Measurements from ENCODE around the gene ARID1B. TPM values are rescaled to one million over a fixed set of nuclear protein-coding genes. Genes with fewer than 3 reads are reported as not detected.

The ARID1B gene
- total and polyA plus RNA-seq, 10 of the 15 experiments (the other 5 are each of a cell fraction or from before 2014, with no cell fraction given) = 24.7 to 133 (median 54.6) TPM

DNA sequence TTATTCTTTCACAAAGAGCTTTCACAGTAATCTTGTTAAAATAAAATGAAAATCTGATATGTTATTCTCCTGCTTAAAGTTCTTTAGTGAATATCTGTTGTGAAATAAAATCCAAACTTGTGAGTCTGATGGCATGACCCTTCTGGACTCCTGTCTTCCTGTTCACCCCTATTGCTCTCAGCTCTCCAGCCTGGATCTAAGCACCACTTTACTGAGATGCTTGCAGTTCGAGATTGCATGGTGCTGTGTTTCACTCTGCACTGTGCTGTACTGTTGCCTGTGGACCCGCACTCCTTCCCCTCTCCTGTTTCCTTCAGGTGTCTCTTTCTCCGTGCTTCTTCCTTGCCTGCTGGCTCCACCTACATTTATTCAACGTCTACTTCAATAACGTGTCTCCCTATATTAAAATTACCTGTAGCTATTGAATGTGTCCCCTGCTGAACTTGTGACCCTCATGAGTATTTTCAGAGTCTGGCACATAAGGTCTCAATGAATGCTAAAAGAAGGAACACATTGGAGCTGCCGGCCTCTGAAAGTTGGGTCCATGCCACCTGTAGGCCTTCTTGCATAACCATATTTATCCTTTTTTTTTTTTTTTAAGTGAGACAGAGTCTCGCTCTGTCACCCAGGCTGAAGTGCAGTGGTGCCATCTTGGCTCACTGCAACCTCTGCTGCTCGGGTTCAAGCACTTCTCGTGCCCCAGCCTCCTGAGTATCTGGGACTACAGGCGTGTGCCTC, 100.1 kb downstream of the ARID1B start:
- H2AFZ ChIP-seq (ENCODE audit: control insufficient read depth, low read depth, low read length) = no peak overlapping the region
- ChIA-PET CTCF (interaction anchor here (0.6 to 1.0 kb wide), 5 partner anchors 10 to 188 kb away, joined by 3 to 5 read pairs (median 3); no protein-coding TSS in a partner anchor), SMC1A (ENCODE audit: uncharacterized antibody, unreplicated experiment) (interaction anchor here (1.6 to 1.8 kb wide), 2 partner anchors 25 to 29 kb away, joined by 4 read pairs; no protein-coding TSS in a partner anchor), POLR2A (no interaction called here), RAD21 (ENCODE audit: unreplicated experiment) (interaction anchor here (1.3 kb wide), 1 partner anchor 55 kb away, joined by 4 read pairs; no protein-coding TSS in a partner anchor)
- H3K4me2 ChIP-seq (ENCODE audit: control insufficient read depth, insufficient read depth) = no peak overlapping the region
- intact Hi-C loops (cut with micrococcal nuclease; ENCODE audit: unreplicated experiment) (loop anchor here (10.0 kb wide), 1 partner anchor 312 kb away; no protein-coding TSS in a partner anchor), in situ Hi-C loops (cut with MboI) (no loop called here)
- ATAC-seq = no peak
- no peaks in the 10 kb centered on the region for H3K9me3 ChIP-seq (replicated peaks; ENCODE audit: control insufficient read depth, insufficient read depth, low read length)
- 98% methylated on average over 10 of the region's 10 CpGs for WGBS (ENCODE audit: insufficient coverage, insufficient replicate concordance, low lambda C conversion rate, missing lambda C conversion rate)
- H3K27ac ChIP-seq (ENCODE audit: control insufficient read depth, insufficient read depth) = no peak overlapping the region
- no peak for DNase-seq (ENCODE audit: low read depth, low spot score)
- no peak for FAIRE-seq
- H3K9ac ChIP-seq (ENCODE audit: control insufficient read depth, insufficient read depth, low read length) = no peak overlapping the region
- no peak overlapping the region for H3K4me3 ChIP-seq
- no TSS peak for BruUV-seq (replicated peaks)
- H3K27me3 ChIP-seq (replicated peaks in 1 of 2; ENCODE audit: control insufficient read depth in 2 of 2, insufficient read depth in 2 of 2, low read length in 1 of 2) = no peaks in the 10 kb centered on the region
- peaks cover 4 to 5% of the 10 kb centered on the region in 2 experiments for H3K36me3 ChIP-seq (ENCODE audit: control insufficient read depth in 2 of 2, insufficient read depth in 2 of 2, low read length in 1 of 2)
- peaks cover 20% of the 10 kb centered on the region for H4K20me1 ChIP-seq (ENCODE audit: control insufficient read depth, insufficient read depth)
- peaks cover 91% of the 10 kb centered on the region for H3K79me2 ChIP-seq (ENCODE audit: control insufficient read depth, insufficient read depth, low read length)
- TF ChIP-seq, protein P1, sequence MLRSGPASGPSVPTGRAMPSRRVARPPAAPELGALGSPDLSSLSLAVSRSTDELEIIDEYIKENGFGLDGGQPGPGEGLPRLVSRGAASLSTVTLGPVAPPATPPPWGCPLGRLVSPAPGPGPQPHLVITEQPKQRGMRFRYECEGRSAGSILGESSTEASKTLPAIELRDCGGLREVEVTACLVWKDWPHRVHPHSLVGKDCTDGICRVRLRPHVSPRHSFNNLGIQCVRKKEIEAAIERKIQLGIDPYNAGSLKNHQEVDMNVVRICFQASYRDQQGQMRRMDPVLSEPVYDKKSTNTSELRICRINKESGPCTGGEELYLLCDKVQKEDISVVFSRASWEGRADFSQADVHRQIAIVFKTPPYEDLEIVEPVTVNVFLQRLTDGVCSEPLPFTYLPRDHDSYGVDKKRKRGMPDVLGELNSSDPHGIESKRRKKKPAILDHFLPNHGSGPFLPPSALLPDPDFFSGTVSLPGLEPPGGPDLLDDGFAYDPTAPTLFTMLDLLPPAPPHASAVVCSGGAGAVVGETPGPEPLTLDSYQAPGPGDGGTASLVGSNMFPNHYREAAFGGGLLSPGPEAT (IDR thresholded peaks at IDR 0.05; ENCODE audit: low read depth) = no peak
- TF ChIP-seq, protein P2, sequence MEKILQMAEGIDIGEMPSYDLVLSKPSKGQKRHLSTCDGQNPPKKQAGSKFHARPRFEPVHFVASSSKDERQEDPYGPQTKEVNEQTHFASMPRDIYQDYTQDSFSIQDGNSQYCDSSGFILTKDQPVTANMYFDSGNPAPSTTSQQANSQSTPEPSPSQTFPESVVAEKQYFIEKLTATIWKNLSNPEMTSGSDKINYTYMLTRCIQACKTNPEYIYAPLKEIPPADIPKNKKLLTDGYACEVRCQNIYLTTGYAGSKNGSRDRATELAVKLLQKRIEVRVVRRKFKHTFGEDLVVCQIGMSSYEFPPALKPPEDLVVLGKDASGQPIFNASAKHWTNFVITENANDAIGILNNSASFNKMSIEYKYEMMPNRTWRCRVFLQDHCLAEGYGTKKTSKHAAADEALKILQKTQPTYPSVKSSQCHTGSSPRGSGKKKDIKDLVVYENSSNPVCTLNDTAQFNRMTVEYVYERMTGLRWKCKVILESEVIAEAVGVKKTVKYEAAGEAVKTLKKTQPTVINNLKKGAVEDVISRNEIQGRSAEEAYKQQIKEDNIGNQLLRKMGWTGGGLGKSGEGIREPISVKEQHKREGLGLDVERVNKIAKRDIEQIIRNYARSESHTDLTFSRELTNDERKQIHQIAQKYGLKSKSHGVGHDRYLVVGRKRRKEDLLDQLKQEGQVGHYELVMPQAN (conservative IDR thresholded peaks at IDR 0.05) = no peak
- no peak for TF ChIP-seq IRF4 (IDR thresholded peaks at IDR 0.05; ENCODE audit: low read depth, low read length)
- TF ChIP-seq SMC3 (IDR thresholded peaks at IDR 0.05; ENCODE audit: borderline replicate concordance, low read length) = no peak
- no peak for TF ChIP-seq ZZZ3 (IDR thresholded peaks at IDR 0.05; ENCODE audit: control insufficient read depth, insufficient read length, low read depth)
- TF ChIP-seq, protein P3, sequence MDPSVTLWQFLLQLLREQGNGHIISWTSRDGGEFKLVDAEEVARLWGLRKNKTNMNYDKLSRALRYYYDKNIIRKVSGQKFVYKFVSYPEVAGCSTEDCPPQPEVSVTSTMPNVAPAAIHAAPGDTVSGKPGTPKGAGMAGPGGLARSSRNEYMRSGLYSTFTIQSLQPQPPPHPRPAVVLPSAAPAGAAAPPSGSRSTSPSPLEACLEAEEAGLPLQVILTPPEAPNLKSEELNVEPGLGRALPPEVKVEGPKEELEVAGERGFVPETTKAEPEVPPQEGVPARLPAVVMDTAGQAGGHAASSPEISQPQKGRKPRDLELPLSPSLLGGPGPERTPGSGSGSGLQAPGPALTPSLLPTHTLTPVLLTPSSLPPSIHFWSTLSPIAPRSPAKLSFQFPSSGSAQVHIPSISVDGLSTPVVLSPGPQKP (IDR thresholded peaks at IDR 0.05; ENCODE audit: low read depth, low read length) = no peak
- TF ChIP-seq LARP7 (IDR thresholded peaks at IDR 0.05) = no peak
- TF ChIP-seq, protein P4, sequence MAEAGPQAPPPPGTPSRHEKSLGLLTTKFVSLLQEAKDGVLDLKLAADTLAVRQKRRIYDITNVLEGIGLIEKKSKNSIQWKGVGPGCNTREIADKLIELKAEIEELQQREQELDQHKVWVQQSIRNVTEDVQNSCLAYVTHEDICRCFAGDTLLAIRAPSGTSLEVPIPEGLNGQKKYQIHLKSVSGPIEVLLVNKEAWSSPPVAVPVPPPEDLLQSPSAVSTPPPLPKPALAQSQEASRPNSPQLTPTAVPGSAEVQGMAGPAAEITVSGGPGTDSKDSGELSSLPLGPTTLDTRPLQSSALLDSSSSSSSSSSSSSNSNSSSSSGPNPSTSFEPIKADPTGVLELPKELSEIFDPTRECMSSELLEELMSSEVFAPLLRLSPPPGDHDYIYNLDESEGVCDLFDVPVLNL (IDR thresholded peaks at IDR 0.05; ENCODE audit: low read depth, low read length) = no peak
- no peak for TF ChIP-seq NR2F1 (conservative IDR thresholded peaks at IDR 0.05)
- no peak for TF ChIP-seq ZNF24 (IDR thresholded peaks at IDR 0.05)
- TF ChIP-seq BHLHE40 (IDR thresholded peaks at IDR 0.05; ENCODE audit: borderline replicate concordance in 1 of 2, low read depth in 2 of 2, low read length in 1 of 2) = no peak
- no peak for TF ChIP-seq GATAD2B (conservative IDR thresholded peaks at IDR 0.05; ENCODE audit: low read depth)
- TF ChIP-seq SMARCA5 (IDR thresholded peaks at IDR 0.05) = no peak
- H3K4me1 ChIP-seq (ENCODE audit: control insufficient read depth, insufficient read depth, low read length) = peaks cover 9% of the 10 kb centered on the region; the same call in 1 of the 2 replicates

All from GM12878 (cell line).